K562 (cell line): ENCODE data around the gene LITAF. TPM values are rescaled to one million over a fixed set of nuclear protein-coding genes. Genes with fewer than 3 reads are reported as not detected.
"Not testable (repeated sequence)": the region's sequence is repeated elsewhere in the genome, so short reads cannot be mapped to it uniquely, and the experiment has no call there.

Experiments
- ATAC-seq: fragments of 200-7000 bp; cut with Tn5 transposase; 3 replicates; pipeline ENCODE4 v1.9.1; 2020; ENCODE audit warnings: moderate library complexity
- BruUV-seq: library from RNA; stranded (reverse); fragments of 400-500 nt; replicated peaks from 2 replicates; lab custom pipeline; 2021; lab: Mats Ljungman, UMichigan
- CTCF ChIA-PET: fragments of 300-600 bp; formaldehyde crosslinking; extraction: SDS; loops from one replicate; lab custom pipeline; 2021; ENCODE audit warnings: low intra/inter-chr PET ratio; lab: Yijun Ruan, JAX
- POLR2A ChIA-PET: fragments of 300-600, 350-650 bp; sonication (Branson Sonifier 250); formaldehyde crosslinking; extraction: SDS; loops from one replicate; lab custom pipeline; 2021; ENCODE audit warnings: antibody characterized with exemption, inconsistent platforms; lab: Yijun Ruan, JAX
- DNase-seq, 4 experiments: peaks; one replicate each; pipeline versions ENCODE4 v3.0.0 to v3.0.0-alpha.2; 2011 to 2018; ENCODE audit warnings: low spot score in 3 of 4, mixed read lengths in 3 of 4; ENCODE audit errors: extremely low read depth in 1 of 4
- FAIRE-seq: peaks from 2 replicates; lab custom pipeline; 2011; peaks lifted over from hg19 to GRCh38; lab: Jason Lieb, UNC
- H2AFZ ChIP-seq: 2 replicates; pipeline ENCODE4 v1.6.0; 2011; ENCODE audit warnings: low read depth, low read length, control low read depth, inconsistent platforms
- H3K27ac ChIP-seq: fragments of 200-600 bp; 3 replicates; pipeline ENCODE4 v1.8.0; 2011; ENCODE audit warnings: low read depth, mild to moderate bottlenecking, control low read depth, inconsistent platforms, low read length, moderate library complexity, mixed read lengths; ENCODE audit errors: extremely low read depth
- H3K27me3 ChIP-seq, 2 experiments: fragments of 300-600 bp in 1 of 2; 2 replicates in 1 of 2; 3 replicates in 1 of 2; pipeline versions ENCODE4 v1.6.0 to v1.8.0; 2011; ENCODE audit warnings: inconsistent platforms in 2 of 2, low read length in 2 of 2, mild to moderate bottlenecking in 1 of 2, mixed read lengths in 1 of 2, moderate library complexity in 1 of 2; ENCODE audit not compliant: control insufficient read depth in 2 of 2, insufficient read depth in 2 of 2
- H3K36me3 ChIP-seq: fragments of 300-600 bp; 3 replicates; pipeline ENCODE4 v1.8.0; 2011; ENCODE audit warnings: mild to moderate bottlenecking, low read length, inconsistent platforms; ENCODE audit not compliant: control insufficient read depth, insufficient read depth
- H3K4me1 ChIP-seq, 2 experiments: fragments of 200-600 bp in 1 of 2; replicated peaks in 1 of 2; 2 replicates in 1 of 2; 3 replicates in 1 of 2; pipeline versions ENCODE4 v1.5.1 to v1.8.0; 2011; ENCODE audit warnings: inconsistent platforms in 2 of 2, low read length in 2 of 2, mild to moderate bottlenecking in 1 of 2, mixed read lengths in 1 of 2, moderate library complexity in 1 of 2; ENCODE audit not compliant: control insufficient read depth in 2 of 2, insufficient read depth in 2 of 2
- H3K4me2 ChIP-seq: 2 replicates; pipeline ENCODE4 v1.6.1; 2011; ENCODE audit warnings: low read length, control low read depth, inconsistent platforms, mixed read lengths; ENCODE audit not compliant: insufficient read depth
- H3K4me3 ChIP-seq: fragments of 200-600 bp; sonication (generic), shearing (Covaris generic); 2 replicates; pipeline ENCODE4 v1.5.1; 2016; ENCODE audit warnings: control low read depth, inconsistent platforms
- H3K79me2 ChIP-seq: fragments of 200-600 bp; 3 replicates; pipeline ENCODE4 v1.8.0; 2011; ENCODE audit warnings: low read length, inconsistent platforms; ENCODE audit not compliant: control insufficient read depth, insufficient read depth
- H3K9ac ChIP-seq, 2 experiments: 2 replicates each; pipeline versions ENCODE4 v1.6.0 to v1.6.1; 2011; ENCODE audit warnings: low read depth in 2 of 2, low read length in 2 of 2, control low read depth in 1 of 2, inconsistent platforms in 1 of 2, mild to moderate bottlenecking in 1 of 2, mixed read lengths in 1 of 2; ENCODE audit not compliant: insufficient read depth in 1 of 2
- H3K9me1 ChIP-seq: one replicate; pipeline ENCODE4 v1.6.0; 2011; ENCODE audit warnings: inconsistent platforms, mild to moderate bottlenecking, low read length, moderate library complexity; ENCODE audit not compliant: control insufficient read depth, insufficient read depth
- H3K9me3 ChIP-seq: replicated peaks from 2 replicates; pipeline ENCODE4 v1.5.1; 2011; ENCODE audit warnings: low read depth, low read length, inconsistent platforms; ENCODE audit not compliant: control insufficient read depth, insufficient read depth
- H4K20me1 ChIP-seq: replicated peaks from 2 replicates; pipeline ENCODE4 v1.6.1; 2011; ENCODE audit warnings: low read length, inconsistent platforms, mixed read lengths; ENCODE audit not compliant: control insufficient read depth, insufficient read depth
- HLTF ChIP-seq: fragments of 450-650 bp; IDR thresholded peaks from 2 replicates; pipeline ENCODE4 v1.6.1; 2016
- KHSRP ChIP-seq: fragments of 450-650 bp; IDR thresholded peaks from 2 replicates; pipeline ENCODE4 v1.6.1; 2017
- MXD1 ChIP-seq: fragments of 250-450 bp; sonication (Bioruptor Pico); IDR thresholded peaks from 2 replicates; pipeline ENCODE4 v1.8.0; 2021; ENCODE audit warnings: borderline replicate concordance, mild to moderate bottlenecking, moderate library complexity; ENCODE audit not compliant: poor library complexity, severe bottlenecking
- PRDM10 ChIP-seq: fragments of 450-650 bp; IDR thresholded peaks from 2 replicates; pipeline ENCODE4 v1.6.1; 2018; ENCODE audit not compliant: partially characterized antibody
- VEZF1 ChIP-seq: fragments of 200-800 bp; sonication (Bioruptor generic); IDR thresholded peaks from 2 replicates; pipeline ENCODE4 v1.6.1; 2017; ENCODE audit warnings: missing genetic modification characterization, missing compliant biosample characterization
- WGBS: fragments of 100-300 bp; shearing (Covaris generic); methylation state at CpG from one replicate; pipeline ENCODE4 v1.1.6; 2016; ENCODE audit warnings: low coverage, mixed read lengths; ENCODE audit not compliant: insufficient coverage; ENCODE audit errors: missing lambda C conversion rate; 5-methylcytosine and 5-hydroxymethylcytosine counted together
- in situ Hi-C: fragments of 300-500 bp; cut with MboI; formaldehyde crosslinking; loops from 4 replicates; pipeline ENCODE4 v1.15.0; 2018; ENCODE audit warnings: inconsistent platforms, mixed read lengths
- intact Hi-C: fragments of 100-400 bp; cut with micrococcal nuclease; formaldehyde crosslinking; loops from 2 replicates; pipeline ENCODE4 v1.14.2; 2022
- polyA plus RNA-seq, 8 experiments: library from polyadenylated mRNA; depleted of rRNA in 4 of 8; stranded (reverse) in 5 of 8; unstranded in 3 of 8; fragments of >200 nt; fragmentation: Nextera tagmentation in 2 of 8; fragmentation: Illumina TruSeq in 1 of 8; extraction: Ambion mirVana in 2 of 8; extraction: Trizol in 1 of 8; gene quantifications; 2 replicates each; pipeline versions ENCODE4 v1.2.1 to v1.2.3, GENCODE V29; 2011 to 2014; ENCODE audit warnings: inconsistent platforms in 1 of 8, missing spikeins in 1 of 8
- total RNA-seq, 7 experiments: library from RNA; depleted of rRNA in 6 of 7; stranded (reverse); fragments of >200 nt in 6 of 7; fragmentation: Illumina TruSeq in 2 of 7; extraction: Trizol in 2 of 7; gene quantifications; 2 replicates each; pipeline versions ENCODE4 v1.2.1 to v1.2.3, GENCODE V29; 2011 to 2021; ENCODE audit warnings: low replicate concordance in 1 of 7
- TF ChIP-seq, protein P1 (sequence below): IDR thresholded peaks from 2 replicates; pipeline ENCODE4 v1.6.1; 2012; ENCODE audit warnings: low read depth, low read length, improper control_type of control experiment, borderline replicate concordance

LITAF gene
- total and polyA plus RNA-seq, 9 of the 15 experiments (the other 6 are each of a cell fraction or from before 2014, with no cell fraction given): 4.1 to 17.8 (median 11.9) TPM

- intact Hi-C loops, H3K36me3 ChIP-seq, H3K9me3 ChIP-seq, H3K79me2 ChIP-seq, H3K4me1 ChIP-seq, DNase-seq, H3K9me1 ChIP-seq, H3K4me3 ChIP-seq, POLR2A ChIA-PET, H3K4me2 ChIP-seq, H2AFZ ChIP-seq, in situ Hi-C loops, FAIRE-seq, H3K9ac ChIP-seq, H3K27ac ChIP-seq, BruUV-seq, ATAC-seq, CTCF ChIA-PET: not testable (repeated sequence)
- peaks cover 4 to 37% of the 10 kb centered on the region in 2 experiments; a peak in 4 of 5 replicates for H3K27me3 ChIP-seq
- H4K20me1 ChIP-seq: peaks cover 16% of the 10 kb centered on the region; the same call in 1 of the 2 replicates
- 20% methylated on average over 13 of the region's 13 CpGs for WGBS
Observed at GRCh38 chr16:11504261-11504660, 82.5 kb downstream of the LITAF start.

- Histone ChIP-seq H3K27me3 (peaks cover 4 to 37% of the 10 kb centered on the region in 2 experiments; a peak in 4 of 5 replicates), H3K4me1 (peaks cover 0 to 7% of the 10 kb centered on the region in 2 experiments; a peak in 2 of 5 replicates), H3K4me2 (no peak overlapping the region), H2AFZ (no peak overlapping the region), H3K79me2 (no peaks in the 10 kb centered on the region), H4K20me1 (peaks cover 16% of the 10 kb centered on the region; the same call in 1 of the 2 replicates), H3K36me3 (no peaks in the 10 kb centered on the region), H3K9me1 (no peaks in the 10 kb centered on the region), H3K9ac (peak overlapping the region in 1 of 2 experiments; percentile 52; a peak in 1 of 4 replicates), H3K4me3 (no peak overlapping the region), H3K27ac (no peak overlapping the region), H3K9me3 (no peaks in the 10 kb centered on the region)
- intact Hi-C loops: no loop called here
- no TSS peak for BruUV-seq
- FAIRE-seq: no peak
- ATAC-seq: no peak
- 13% methylated on average over 10 of the region's 10 CpGs for WGBS
- in situ Hi-C loops: no loop called here
- POLR2A ChIA-PET: no interaction called here
- CTCF ChIA-PET: no interaction called here
- no peak for DNase-seq
- TF ChIP-seq, protein P1, sequence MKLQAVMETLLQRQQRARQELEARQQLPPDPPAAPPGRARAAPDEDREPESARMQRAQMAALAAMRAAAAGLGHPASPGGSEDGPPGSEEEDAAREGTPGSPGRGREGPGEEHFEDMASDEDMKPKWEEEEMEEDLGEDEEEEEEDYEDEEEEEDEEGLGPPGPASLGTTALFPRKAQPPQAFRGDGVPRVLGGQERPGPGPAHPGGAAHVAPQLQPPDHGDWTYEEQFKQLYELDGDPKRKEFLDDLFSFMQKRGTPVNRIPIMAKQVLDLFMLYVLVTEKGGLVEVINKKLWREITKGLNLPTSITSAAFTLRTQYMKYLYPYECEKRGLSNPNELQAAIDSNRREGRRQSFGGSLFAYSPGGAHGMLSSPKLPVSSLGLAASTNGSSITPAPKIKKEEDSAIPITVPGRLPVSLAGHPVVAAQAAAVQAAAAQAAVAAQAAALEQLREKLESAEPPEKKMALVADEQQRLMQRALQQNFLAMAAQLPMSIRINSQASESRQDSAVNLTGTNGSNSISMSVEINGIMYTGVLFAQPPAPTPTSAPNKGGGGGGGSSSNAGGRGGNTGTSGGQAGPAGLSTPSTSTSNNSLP: no peak
- TF ChIP-seq PRDM10 (no peak), MXD1 (CRISPR knock-in tag) (no peak), VEZF1 (CRISPR knock-in tag) (no peak), KHSRP (no peak), HLTF (no peak)
Observed at GRCh38 chr16:11503566-11503965, 83.2 kb downstream of the LITAF start.
